Astrocyte (in vitro differentiated cells and primary cell): ENCODE measurements around the gene APELA. TPM values are rescaled to one million over a fixed set of nuclear protein-coding genes. Genes with fewer than 3 reads are reported as not detected.

ENCODE experiments used
- DNase-seq: peaks from one replicate; pipeline ENCODE4 v3.0.0-alpha.2; 2010; ENCODE audit warnings: low read depth
- FAIRE-seq: peaks from 2 replicates; lab custom pipeline; 2011; peaks lifted over from hg19 to GRCh38; lab: Jason Lieb, UNC
- H2AFZ ChIP-seq: 2 replicates; pipeline ENCODE4 v1.6.0; 2012; ENCODE audit warnings: low read depth, low read length, inconsistent platforms
- H3K27ac ChIP-seq: 2 replicates; pipeline ENCODE4 v1.5.1; 2011; ENCODE audit warnings: low read depth, low read length, inconsistent platforms
- H3K27me3 ChIP-seq: 2 replicates; pipeline ENCODE4 v1.6.0; 2011; ENCODE audit warnings: low read length, inconsistent platforms; ENCODE audit not compliant: insufficient read depth
- H3K36me3 ChIP-seq: 2 replicates; pipeline ENCODE4 v1.5.1; 2011; ENCODE audit warnings: low read length, inconsistent platforms; ENCODE audit not compliant: insufficient read depth
- H3K4me1 ChIP-seq: 2 replicates; pipeline ENCODE4 v1.5.1; 2011; ENCODE audit warnings: low read length, inconsistent platforms; ENCODE audit not compliant: insufficient read depth
- H3K4me2 ChIP-seq: 2 replicates; pipeline ENCODE4 v1.6.0; 2012; ENCODE audit warnings: low read length, inconsistent platforms
- H3K4me3 ChIP-seq: 2 replicates; pipeline ENCODE4 v1.5.1; 2011; ENCODE audit warnings: low read depth, mild to moderate bottlenecking, low read length, inconsistent platforms; ENCODE audit not compliant: insufficient read depth
- H3K79me2 ChIP-seq: 2 replicates; pipeline ENCODE4 v1.6.0; 2012; ENCODE audit warnings: mild to moderate bottlenecking, low read length, inconsistent platforms; ENCODE audit not compliant: insufficient read depth
- H3K9ac ChIP-seq: 2 replicates; pipeline ENCODE4 v1.6.0; 2012; ENCODE audit warnings: mild to moderate bottlenecking, low read length, inconsistent platforms
- H3K9me3 ChIP-seq: 2 replicates; pipeline ENCODE4 v1.5.1; 2012; ENCODE audit warnings: low read depth, mild to moderate bottlenecking, low read length, inconsistent platforms; ENCODE audit not compliant: insufficient read depth
- H4K20me1 ChIP-seq: 2 replicates; pipeline ENCODE4 v1.6.0; 2012; ENCODE audit warnings: low read length, inconsistent platforms; ENCODE audit not compliant: insufficient read depth
- H3K27ac Mint-ChIP-seq: one replicate; pipeline ENCODE4 v1.8.0; 2021; ENCODE audit warnings: mild to moderate bottlenecking, mixed read lengths; ENCODE audit not compliant: unreplicated experiment
- H3K27me3 Mint-ChIP-seq: one replicate; pipeline ENCODE4 v1.8.0; 2021; ENCODE audit warnings: low read depth, mixed read lengths; ENCODE audit not compliant: unreplicated experiment
- H3K36me3 Mint-ChIP-seq: one replicate; pipeline ENCODE4 v1.8.0; 2021; ENCODE audit warnings: low read depth, mixed read lengths; ENCODE audit not compliant: unreplicated experiment
- H3K4me1 Mint-ChIP-seq: one replicate; pipeline ENCODE4 v1.8.0; 2021; ENCODE audit warnings: low read depth, mixed read lengths; ENCODE audit not compliant: unreplicated experiment
- H3K4me3 Mint-ChIP-seq: one replicate; pipeline ENCODE4 v1.8.0; 2021; ENCODE audit warnings: mild to moderate bottlenecking, moderate library complexity, mixed read lengths; ENCODE audit not compliant: unreplicated experiment
- H3K9me3 Mint-ChIP-seq: one replicate; pipeline ENCODE4 v1.8.0; 2021; ENCODE audit warnings: mild to moderate bottlenecking, mixed read lengths; ENCODE audit not compliant: unreplicated experiment
- CTCF ChIP-seq: IDR thresholded peaks from 2 replicates; pipeline ENCODE4 v1.5.1; 2011; ENCODE audit warnings: low read depth, mild to moderate bottlenecking, inconsistent platforms, low read length, moderate library complexity; ENCODE audit not compliant: insufficient read depth
- EZH2 ChIP-seq: IDR thresholded peaks from 2 replicates; pipeline ENCODE4 v1.6.1; 2012; ENCODE audit warnings: mild to moderate bottlenecking, low read length, inconsistent platforms; ENCODE audit not compliant: insufficient read depth
- total RNA-seq: library from RNA; stranded (reverse); gene quantifications from 2 replicates; pipeline ENCODE4 v1.2.1, GENCODE V29; 2021

APELA gene
- total RNA-seq, 1 donor from 2014 or later: 0.30 TPM

- H3K9me3 Mint-ChIP-seq: no peaks in the 10 kb centered on the region
- Histone ChIP-seq H3K27me3 (no peaks in the 10 kb centered on the region), H2AFZ (no peak overlapping the region), H3K4me1 (no peaks in the 10 kb centered on the region), H3K9ac (no peak overlapping the region), H3K36me3 (no peaks in the 10 kb centered on the region), H3K27ac (no peak overlapping the region), H3K4me3 (no peak overlapping the region), H3K9me3 (no peaks in the 10 kb centered on the region), H3K4me2 (no peak overlapping the region), H4K20me1 (no peaks in the 10 kb centered on the region), H3K79me2 (no peaks in the 10 kb centered on the region)
- FAIRE-seq (no peak), DNase-seq (no peak)
- no peak overlapping the region for H3K27ac Mint-ChIP-seq
- H3K4me3 Mint-ChIP-seq: no peak overlapping the region
- TF ChIP-seq CTCF (no peak), EZH2 (no peak)
- H3K36me3 Mint-ChIP-seq: no peaks in the 10 kb centered on the region
- H3K4me1 Mint-ChIP-seq: peaks cover 5% of the 10 kb centered on the region
- peaks cover 9% of the 10 kb centered on the region for H3K27me3 Mint-ChIP-seq
Observed at GRCh38 chr4:164943192-164943591, 66.2 kb downstream of the APELA start.

GRCh38 chr4:164945146-164945545, 68.2 kb downstream of the APELA start:
- no peaks in the 10 kb centered on the region for H4K20me1 ChIP-seq
- H3K9me3 ChIP-seq: no peaks in the 10 kb centered on the region
- no peaks in the 10 kb centered on the region for H3K36me3 ChIP-seq
- no peak overlapping the region for H3K4me3 ChIP-seq
- FAIRE-seq (no peak), DNase-seq (no peak)
- TF ChIP-seq EZH2: no peak
- no peak for TF ChIP-seq CTCF
- H3K27ac ChIP-seq: no peak overlapping the region
- no peaks in the 10 kb centered on the region for H3K9me3 Mint-ChIP-seq
- H3K4me1 Mint-ChIP-seq: peaks cover 5% of the 10 kb centered on the region
- no peaks in the 10 kb centered on the region for H3K4me1 ChIP-seq
- no peaks in the 10 kb centered on the region for H3K27me3 ChIP-seq
- no peak overlapping the region for H3K27ac Mint-ChIP-seq
- H3K4me2 ChIP-seq: no peak overlapping the region
- H3K27me3 Mint-ChIP-seq: peaks cover 6% of the 10 kb centered on the region
- no peak overlapping the region for H3K9ac ChIP-seq
- H3K79me2 ChIP-seq: no peaks in the 10 kb centered on the region
- no peak overlapping the region for H2AFZ ChIP-seq
- no peak overlapping the region for H3K4me3 Mint-ChIP-seq
- no peaks in the 10 kb centered on the region for H3K36me3 Mint-ChIP-seq

- H3K9ac ChIP-seq: no peak overlapping the region
- H3K27ac ChIP-seq: no peak overlapping the region
- H3K4me2 ChIP-seq: no peak overlapping the region
- no peaks in the 10 kb centered on the region for H3K9me3 Mint-ChIP-seq
- no peaks in the 10 kb centered on the region for H3K9me3 ChIP-seq
- H4K20me1 ChIP-seq: no peaks in the 10 kb centered on the region
- DNase-seq: no peak
- no peak overlapping the region for H3K4me3 Mint-ChIP-seq
- no peak overlapping the region for H3K4me3 ChIP-seq
- no peaks in the 10 kb centered on the region for H3K27me3 ChIP-seq
- H3K4me1 Mint-ChIP-seq: peaks cover 5% of the 10 kb centered on the region
- H3K36me3 ChIP-seq: no peaks in the 10 kb centered on the region
- H3K27me3 Mint-ChIP-seq: peaks cover 4% of the 10 kb centered on the region
- TF ChIP-seq EZH2: no peak
- TF ChIP-seq CTCF: no peak
- H3K4me1 ChIP-seq: no peaks in the 10 kb centered on the region
- FAIRE-seq: no peak
- H3K36me3 Mint-ChIP-seq: no peaks in the 10 kb centered on the region
- H3K27ac Mint-ChIP-seq: no peak overlapping the region
- H3K79me2 ChIP-seq: no peaks in the 10 kb centered on the region
- no peak overlapping the region for H2AFZ ChIP-seq
Observed at GRCh38 chr4:164946810-164947209, 69.8 kb downstream of the APELA start.

Other genes starting within 250 kb of the APELA start
- gene SMIM31, start 123.0 kb upstream of the APELA start, total RNA-seq: not detected in 2 replicates
- 1.4 and 2.2 TPM in 2 replicates for gene TRIM61, start 100.5 kb downstream of the APELA start, total RNA-seq
- not detected in 2 replicates for gene TRIM60, start 154.8 kb downstream of the APELA start, total RNA-seq
- gene TRIM75, start 176.7 kb downstream of the APELA start, total RNA-seq: not detected in 2 replicates
- gene TMEM192, start 235.7 kb downstream of the APELA start, total RNA-seq: 17.4 and 20.2 TPM in 2 replicates